ENCODE results near the gene C17orf100. TPM values are rescaled to one million over a fixed set of nuclear protein-coding genes. Genes with fewer than 3 reads are reported as not detected.

C17orf100 gene
- polyA plus RNA-seq, 1 experiment: 2.4 TPM

DNA sequence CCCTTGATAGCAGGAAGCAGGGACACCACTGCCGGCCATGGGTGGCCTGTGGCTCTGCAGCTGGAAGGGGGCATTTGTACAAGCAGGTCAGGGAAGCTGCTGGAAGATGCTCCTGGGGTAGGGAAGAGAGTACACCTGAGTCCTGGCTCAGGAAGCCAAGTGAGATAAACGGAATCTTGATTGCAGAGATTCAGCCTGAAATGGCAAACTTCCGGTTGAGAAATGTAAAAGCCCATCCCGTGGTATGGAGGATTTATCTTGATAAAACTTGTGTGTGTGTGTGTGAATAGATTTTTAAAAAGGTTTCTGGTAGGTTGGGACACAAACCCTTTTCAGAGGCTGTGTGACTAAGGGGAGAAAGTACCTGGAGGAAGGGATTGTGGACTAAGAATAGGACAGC, 29.6 kb downstream of the C17orf100 start:
- ChIA-PET POLR2A (no interaction called here), CTCF (interaction anchor here (1.0 to 5.1 kb wide), 2 partner anchors 15 to 38 kb away, joined by 3 to 29 read pairs; no protein-coding TSS in a partner anchor)
- Histone ChIP-seq H3K4me3 (ENCODE audit: low read depth, low read length) (no peak overlapping the region), H3K36me3 (ENCODE audit: control insufficient read depth, insufficient read depth, low read length) (no peaks in the 10 kb centered on the region), H3K27me3 (ENCODE audit: control insufficient read depth, insufficient read depth, low read length) (peaks cover 3% of the 10 kb centered on the region)
- TF ChIP-seq, protein P1, sequence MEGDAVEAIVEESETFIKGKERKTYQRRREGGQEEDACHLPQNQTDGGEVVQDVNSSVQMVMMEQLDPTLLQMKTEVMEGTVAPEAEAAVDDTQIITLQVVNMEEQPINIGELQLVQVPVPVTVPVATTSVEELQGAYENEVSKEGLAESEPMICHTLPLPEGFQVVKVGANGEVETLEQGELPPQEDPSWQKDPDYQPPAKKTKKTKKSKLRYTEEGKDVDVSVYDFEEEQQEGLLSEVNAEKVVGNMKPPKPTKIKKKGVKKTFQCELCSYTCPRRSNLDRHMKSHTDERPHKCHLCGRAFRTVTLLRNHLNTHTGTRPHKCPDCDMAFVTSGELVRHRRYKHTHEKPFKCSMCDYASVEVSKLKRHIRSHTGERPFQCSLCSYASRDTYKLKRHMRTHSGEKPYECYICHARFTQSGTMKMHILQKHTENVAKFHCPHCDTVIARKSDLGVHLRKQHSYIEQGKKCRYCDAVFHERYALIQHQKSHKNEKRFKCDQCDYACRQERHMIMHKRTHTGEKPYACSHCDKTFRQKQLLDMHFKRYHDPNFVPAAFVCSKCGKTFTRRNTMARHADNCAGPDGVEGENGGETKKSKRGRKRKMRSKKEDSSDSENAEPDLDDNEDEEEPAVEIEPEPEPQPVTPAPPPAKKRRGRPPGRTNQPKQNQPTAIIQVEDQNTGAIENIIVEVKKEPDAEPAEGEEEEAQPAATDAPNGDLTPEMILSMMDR (IDR thresholded peaks at IDR 0.05; ENCODE audit: insufficient read depth, low read depth, low read length): no peak
- no peak for DNase-seq (ENCODE audit: low read depth)

DNA sequence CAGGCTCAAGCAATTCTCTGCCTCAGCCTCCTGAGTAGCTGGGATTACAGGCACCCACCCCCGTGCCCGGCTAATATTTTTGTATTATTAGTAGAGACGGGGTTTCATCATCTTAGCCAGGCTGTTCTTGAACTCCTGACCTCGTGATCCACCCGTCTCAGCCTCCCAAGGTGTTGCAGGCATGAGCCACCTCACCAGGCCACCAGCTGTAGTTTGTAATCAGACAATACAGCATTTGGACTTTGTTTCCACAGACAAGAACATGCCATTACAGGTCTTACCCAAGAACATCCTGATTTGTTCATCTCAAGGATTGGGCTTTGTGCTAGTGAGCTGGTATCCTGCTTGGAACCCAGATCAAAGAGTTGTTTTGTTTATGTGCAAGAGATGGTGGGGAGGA, 30.1 kb downstream of the C17orf100 start:
- peaks cover under 1% of the 10 kb centered on the region for H3K27me3 ChIP-seq (ENCODE audit: control insufficient read depth, insufficient read depth, low read length)
- TF ChIP-seq, protein P1 (IDR thresholded peaks at IDR 0.05; ENCODE audit: insufficient read depth, low read depth, low read length): no peak
- H3K36me3 ChIP-seq (ENCODE audit: control insufficient read depth, insufficient read depth, low read length): no peaks in the 10 kb centered on the region
- ChIA-PET CTCF (interaction anchor here (1.0 kb wide), 1 partner anchor 38 kb away, joined by 3 read pairs; no protein-coding TSS in a partner anchor), POLR2A (no interaction called here)
- H3K4me3 ChIP-seq (ENCODE audit: low read depth, low read length): no peak overlapping the region
- DNase-seq (ENCODE audit: low read depth): no peak

DNA sequence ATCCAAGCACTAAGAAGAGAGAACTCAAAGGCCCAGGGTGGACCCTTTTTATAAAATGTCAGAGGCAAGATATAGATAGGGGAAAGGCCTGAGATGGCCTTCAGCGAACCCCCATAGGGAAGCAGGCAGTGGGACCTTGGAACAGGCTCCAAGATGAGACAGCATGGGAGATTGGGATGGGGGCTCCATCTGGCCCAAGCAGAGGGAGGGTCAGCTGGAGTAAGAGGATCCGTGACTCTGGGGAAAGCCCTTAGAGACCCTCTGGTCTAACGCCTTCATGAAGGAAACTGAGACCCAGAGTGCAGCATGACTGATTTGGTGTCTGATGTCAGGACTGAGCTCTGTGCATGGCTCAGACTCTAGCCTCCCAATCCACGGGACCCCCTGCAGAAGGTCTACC, 30.8 kb downstream of the C17orf100 start:
- POLR2A ChIA-PET: no interaction called here
- TF ChIP-seq, protein P1 (IDR thresholded peaks at IDR 0.05; ENCODE audit: insufficient read depth, low read depth, low read length): no peak
- Histone ChIP-seq H3K36me3 (ENCODE audit: control insufficient read depth, insufficient read depth, low read length) (no peaks in the 10 kb centered on the region), H3K27me3 (ENCODE audit: control insufficient read depth, insufficient read depth, low read length) (no peaks in the 10 kb centered on the region; the same call in 1 of the 2 replicates), H3K4me3 (ENCODE audit: low read depth, low read length) (no peak overlapping the region)
- CTCF ChIA-PET: interaction anchor here (1.0 kb wide), 1 partner anchor 37 kb away, joined by 3 read pairs; no protein-coding TSS in a partner anchor
- no peak for DNase-seq (ENCODE audit: low read depth)

DNA sequence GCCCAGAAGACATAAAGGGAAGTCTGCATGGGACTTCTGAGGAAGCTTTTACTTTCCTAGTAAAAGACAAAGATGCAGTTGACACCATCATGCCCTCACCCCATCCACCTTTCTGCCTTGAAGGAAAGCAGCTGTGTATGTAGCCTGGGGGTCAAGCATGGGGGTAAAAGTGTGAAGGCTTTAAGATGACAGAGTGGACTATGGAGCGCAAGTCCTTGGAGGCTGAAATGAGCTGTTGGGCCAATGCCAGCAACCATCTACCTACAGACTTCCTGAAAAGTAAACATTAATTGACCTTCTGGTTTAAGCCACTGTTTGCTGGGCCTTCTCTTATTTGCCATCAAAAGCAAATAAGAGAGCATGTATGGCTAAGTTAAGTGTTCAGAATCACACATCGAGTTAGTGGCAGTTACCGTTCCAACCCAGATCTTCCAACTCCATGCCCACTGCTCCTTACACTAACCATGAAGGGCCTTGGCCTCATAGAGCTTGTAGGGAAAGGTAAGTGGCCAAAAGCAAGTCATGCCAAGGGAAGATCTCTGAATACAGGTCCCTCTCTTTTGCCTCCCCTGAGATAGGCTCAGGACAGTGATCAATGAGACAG, 31.6 kb downstream of the C17orf100 start:
- TF ChIP-seq, protein P1 (IDR thresholded peaks at IDR 0.05; ENCODE audit: insufficient read depth, low read depth, low read length): no peak
- H3K36me3 ChIP-seq (ENCODE audit: control insufficient read depth, insufficient read depth, low read length): no peaks in the 10 kb centered on the region
- no peaks in the 10 kb centered on the region; the same call in 1 of the 2 replicates for H3K27me3 ChIP-seq (ENCODE audit: control insufficient read depth, insufficient read depth, low read length)
- no peak overlapping the region for H3K4me3 ChIP-seq (ENCODE audit: low read depth, low read length)
- ChIA-PET CTCF (no interaction called here), POLR2A (no interaction called here)
- DNase-seq (ENCODE audit: low read depth): no peak

DNA sequence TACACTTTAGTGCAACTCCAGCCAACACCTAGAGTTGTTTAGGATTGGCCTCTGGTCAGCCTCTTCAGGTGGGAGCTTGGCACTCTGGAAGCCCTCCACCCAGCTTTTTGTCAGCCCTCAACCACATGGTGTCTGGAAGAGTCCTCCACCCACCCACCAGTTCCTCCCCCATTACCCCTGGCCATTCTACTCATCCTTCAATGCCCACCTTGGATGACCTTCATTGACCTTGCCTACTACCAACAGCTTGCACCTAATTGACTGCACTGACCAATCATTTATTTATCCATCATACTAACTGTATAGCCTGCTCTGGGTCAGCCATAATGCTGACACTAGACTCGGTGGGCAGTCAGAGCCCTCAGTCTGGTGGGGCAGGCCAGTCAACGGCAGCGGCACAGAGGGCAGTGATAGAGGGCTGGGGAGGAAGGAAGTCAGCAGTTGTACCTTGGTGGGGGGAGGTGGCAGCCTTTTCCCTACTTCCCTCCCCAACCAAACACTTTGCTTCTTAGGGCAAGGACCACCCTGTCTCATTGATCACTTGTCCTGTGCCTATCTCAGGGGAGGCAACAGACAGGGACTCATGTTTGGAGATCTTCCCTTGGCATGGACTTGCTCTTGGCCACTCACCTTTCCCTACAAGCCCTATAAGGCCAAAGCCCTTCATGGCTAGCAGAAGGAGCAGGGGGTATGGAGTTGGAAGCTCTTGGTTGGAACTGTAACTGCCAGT, 32.3 kb downstream of the C17orf100 start:
- ChIA-PET POLR2A (no interaction called here), CTCF (no interaction called here)
- no peak overlapping the region for H3K4me3 ChIP-seq (ENCODE audit: low read depth, low read length)

More for the DNA sequence above, 32.3 kb downstream of the C17orf100 start:
- DNase-seq (ENCODE audit: low read depth): no peak
- no peaks in the 10 kb centered on the region for H3K36me3 ChIP-seq (ENCODE audit: control insufficient read depth, insufficient read depth, low read length)
- H3K27me3 ChIP-seq (ENCODE audit: control insufficient read depth, insufficient read depth, low read length): no peaks in the 10 kb centered on the region; the same call in 1 of the 2 replicates
- TF ChIP-seq, protein P1 (IDR thresholded peaks at IDR 0.05; ENCODE audit: insufficient read depth, low read depth, low read length): no peak
